GM12865 (cell line): ENCODE data around the gene OSCP1.

Experiments
- DNase-seq: peaks from one replicate; pipeline ENCODE4 v3.0.0; 2010; ENCODE audit warnings: low read depth
- H3K4me3 ChIP-seq: 2 replicates; pipeline ENCODE4 v1.5.1; 2011; ENCODE audit warnings: mild to moderate bottlenecking, low read depth, low read length, control low read depth
- CTCF ChIP-seq: IDR thresholded peaks from 2 replicates; pipeline ENCODE4 v1.5.1; 2011; ENCODE audit warnings: low read length, control low read depth, low read depth, inconsistent platforms; ENCODE audit not compliant: insufficient read depth; ENCODE audit errors: missing control alignments

OSCP1 gene

GRCh38 chr1:36397378-36398230, 52.6 kb downstream of the OSCP1 start, which contains the start of gene LSM10:
LSM10 (minus strand) TSS chr1:36397908; CDS start chr1:36394129, 3,779 bp downstream.
- H3K4me3 ChIP-seq = peak within 1 kb of the TSS; percentile 91
- no peak for TF ChIP-seq CTCF
- DNase-seq = peak; percentile 95

- no peak for TF ChIP-seq CTCF
- no peak for DNase-seq
- H3K4me3 ChIP-seq = peak overlapping the region; percentile 91
Measured at GRCh38 chr1:36397083-36397377, 53.2 kb downstream of the OSCP1 start.

GRCh38 chr1:36396359-36396758, 53.9 kb downstream of the OSCP1 start:
- DNase-seq = peak; percentile 34
- peak overlapping the region; percentile 91 for H3K4me3 ChIP-seq
- no peak for TF ChIP-seq CTCF

GRCh38 chr1:36393686-36394085, 56.6 kb downstream of the OSCP1 start:
- no peak overlapping the region for H3K4me3 ChIP-seq
- no peak for DNase-seq
- TF ChIP-seq CTCF = no peak

GRCh38 chr1:36392836-36393235, 57.4 kb downstream of the OSCP1 start:
- TF ChIP-seq CTCF = no peak
- no peak for DNase-seq
- H3K4me3 ChIP-seq = no peak overlapping the region

GRCh38 chr1:36391271-36391670, 59.0 kb downstream of the OSCP1 start:
- TF ChIP-seq CTCF = no peak

GRCh38 chr1:36390411-36390810, 59.8 kb downstream of the OSCP1 start:
- H3K4me3 ChIP-seq = no peak overlapping the region
- TF ChIP-seq CTCF = no peak
- DNase-seq = peak; percentile 48

More at GRCh38 chr1:36391271-36391670, 59.0 kb downstream of the OSCP1 start:
- peak overlapping the region; percentile 5; the same call in 1 of the 2 replicates for H3K4me3 ChIP-seq
- DNase-seq = no peak
